Measurements from ENCODE around the gene COL5A1. TPM values are rescaled to one million over a fixed set of nuclear protein-coding genes. Genes with fewer than 3 reads are reported as not detected.

Gene COL5A1
- total RNA-seq, 1 experiment from 2014 or later = 10.6 TPM

DNA sequence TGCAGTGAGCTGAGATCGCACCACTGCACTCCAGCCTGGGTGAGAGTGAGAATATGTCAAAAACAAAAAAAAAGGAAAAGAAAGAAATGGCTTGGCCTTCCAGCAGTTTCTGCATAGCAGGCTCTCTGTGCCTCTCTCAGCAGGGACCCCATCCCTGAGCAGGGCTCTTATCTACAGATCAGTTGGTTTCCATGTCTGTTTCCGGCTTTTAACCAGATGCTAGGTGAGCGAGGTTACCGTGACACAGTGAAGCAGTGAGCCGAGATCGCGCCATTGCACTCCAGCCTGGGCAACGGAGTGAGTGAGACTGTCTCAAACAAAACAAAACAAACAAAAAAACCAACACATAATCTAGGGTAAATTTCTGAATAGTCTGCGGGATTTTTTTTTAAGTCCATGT, 51.4 kb downstream of the COL5A1 start:
- Histone ChIP-seq H3K4me3 (ENCODE audit: low read length) (no peak overlapping the region), H4K20me1 (ENCODE audit: low read length) (no peaks in the 10 kb centered on the region), H3K27me3 (ENCODE audit: low read length) (no peaks in the 10 kb centered on the region), H3K9me2 (replicated peaks; ENCODE audit: low read length) (no peaks in the 10 kb centered on the region), H3K36me3 (ENCODE audit: low read depth, low read length) (no peaks in the 10 kb centered on the region), H3K4me1 (ENCODE audit: insufficient read depth, low read length) (no peaks in the 10 kb centered on the region), H3K27ac (ENCODE audit: low read length) (no peak overlapping the region), H3K79me2 (ENCODE audit: low read length) (no peaks in the 10 kb centered on the region), H3K9ac (ENCODE audit: low read length) (no peak overlapping the region), H3K9me3 (ENCODE audit: low read length) (no peaks in the 10 kb centered on the region), H3F3A (ENCODE audit: low read length, unreplicated experiment) (no peaks in the 10 kb centered on the region), H2AFZ (ENCODE audit: low read length) (no peak overlapping the region), H3K4me2 (ENCODE audit: low read length) (no peak overlapping the region)
- BruUV-seq (replicated peaks) = no TSS peak
- DNase-seq (no peak), ATAC-seq (no peak)
- TF ChIP-seq EZH2 (IDR thresholded peaks at IDR 0.05; ENCODE audit: low read length, unreplicated experiment) (no peak), EZH2phosphoT487 (IDR thresholded peaks at IDR 0.05; ENCODE audit: borderline replicate concordance, low read length) (no peak)
- TF ChIP-seq, protein P1, sequence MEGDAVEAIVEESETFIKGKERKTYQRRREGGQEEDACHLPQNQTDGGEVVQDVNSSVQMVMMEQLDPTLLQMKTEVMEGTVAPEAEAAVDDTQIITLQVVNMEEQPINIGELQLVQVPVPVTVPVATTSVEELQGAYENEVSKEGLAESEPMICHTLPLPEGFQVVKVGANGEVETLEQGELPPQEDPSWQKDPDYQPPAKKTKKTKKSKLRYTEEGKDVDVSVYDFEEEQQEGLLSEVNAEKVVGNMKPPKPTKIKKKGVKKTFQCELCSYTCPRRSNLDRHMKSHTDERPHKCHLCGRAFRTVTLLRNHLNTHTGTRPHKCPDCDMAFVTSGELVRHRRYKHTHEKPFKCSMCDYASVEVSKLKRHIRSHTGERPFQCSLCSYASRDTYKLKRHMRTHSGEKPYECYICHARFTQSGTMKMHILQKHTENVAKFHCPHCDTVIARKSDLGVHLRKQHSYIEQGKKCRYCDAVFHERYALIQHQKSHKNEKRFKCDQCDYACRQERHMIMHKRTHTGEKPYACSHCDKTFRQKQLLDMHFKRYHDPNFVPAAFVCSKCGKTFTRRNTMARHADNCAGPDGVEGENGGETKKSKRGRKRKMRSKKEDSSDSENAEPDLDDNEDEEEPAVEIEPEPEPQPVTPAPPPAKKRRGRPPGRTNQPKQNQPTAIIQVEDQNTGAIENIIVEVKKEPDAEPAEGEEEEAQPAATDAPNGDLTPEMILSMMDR (conservative IDR thresholded peaks at IDR 0.05; ENCODE audit: low read depth, low read length) = no peak
- intact Hi-C loops (cut with micrococcal nuclease) = no loop called here
- POLR2A ChIA-PET (ENCODE audit: unreplicated experiment) = no interaction called here
- CTCF ChIA-PET = no interaction called here

DNA sequence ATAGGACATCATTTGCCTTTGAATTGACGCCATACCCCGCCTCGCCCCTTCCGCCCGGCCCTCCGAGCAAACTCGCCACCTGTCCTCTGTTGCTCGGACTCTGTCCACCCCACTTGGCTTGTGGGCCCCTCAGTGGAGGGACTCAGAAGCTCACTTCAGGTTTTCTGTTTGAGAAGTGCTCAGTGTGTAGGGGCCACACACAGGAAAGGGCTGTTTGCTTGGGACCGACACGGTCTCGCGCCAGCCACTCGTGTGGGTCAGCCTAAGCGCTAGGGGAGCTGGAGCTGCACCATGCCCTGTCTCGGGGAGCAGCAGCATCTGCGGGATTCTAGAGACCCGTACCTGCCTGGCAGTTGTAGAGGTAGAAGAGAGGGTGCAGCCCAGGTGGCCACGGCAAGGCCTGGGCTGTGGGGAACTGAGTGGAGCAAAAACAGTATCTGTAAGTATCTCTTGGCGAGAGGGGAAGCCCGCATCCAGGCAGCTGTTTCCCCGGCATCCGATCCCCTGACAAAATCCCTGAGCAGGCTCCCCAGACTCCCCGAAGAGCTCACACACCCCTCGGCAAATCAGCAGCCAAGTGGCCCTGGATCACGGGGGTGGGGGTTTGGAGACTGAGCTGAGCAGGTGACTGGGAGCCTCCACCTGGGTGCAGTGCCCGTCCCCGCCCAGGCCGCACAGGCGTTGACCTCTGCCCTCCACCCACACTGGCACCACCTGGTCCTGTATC, 52.2 kb downstream of the COL5A1 start:
- no TSS peak for BruUV-seq (replicated peaks)
- Histone ChIP-seq H3K4me3 (ENCODE audit: low read length) (no peak overlapping the region), H3K4me1 (ENCODE audit: insufficient read depth, low read length) (no peaks in the 10 kb centered on the region), H3K27ac (ENCODE audit: low read length) (no peak overlapping the region), H3K9ac (ENCODE audit: low read length) (no peak overlapping the region), H3F3A (ENCODE audit: low read length, unreplicated experiment) (no peaks in the 10 kb centered on the region), H3K36me3 (ENCODE audit: low read depth, low read length) (no peaks in the 10 kb centered on the region; the same call in 1 of the 2 replicates), H3K79me2 (ENCODE audit: low read length) (no peaks in the 10 kb centered on the region), H3K27me3 (ENCODE audit: low read length) (no peaks in the 10 kb centered on the region), H3K9me2 (replicated peaks; ENCODE audit: low read length) (no peaks in the 10 kb centered on the region), H3K9me3 (ENCODE audit: low read length) (no peaks in the 10 kb centered on the region), H3K4me2 (ENCODE audit: low read length) (no peak overlapping the region), H4K20me1 (ENCODE audit: low read length) (no peaks in the 10 kb centered on the region), H2AFZ (ENCODE audit: low read length) (no peak overlapping the region)
- no peak for DNase-seq
- TF ChIP-seq EZH2 (IDR thresholded peaks at IDR 0.05; ENCODE audit: low read length, unreplicated experiment) (no peak), EZH2phosphoT487 (IDR thresholded peaks at IDR 0.05; ENCODE audit: borderline replicate concordance, low read length) (no peak)
- TF ChIP-seq, protein P1 (conservative IDR thresholded peaks at IDR 0.05; ENCODE audit: low read depth, low read length) = no peak
- no peak for ATAC-seq
- intact Hi-C loops (cut with micrococcal nuclease) = no loop called here
- ChIA-PET CTCF (no interaction called here), POLR2A (ENCODE audit: unreplicated experiment) (no interaction called here)

DNA sequence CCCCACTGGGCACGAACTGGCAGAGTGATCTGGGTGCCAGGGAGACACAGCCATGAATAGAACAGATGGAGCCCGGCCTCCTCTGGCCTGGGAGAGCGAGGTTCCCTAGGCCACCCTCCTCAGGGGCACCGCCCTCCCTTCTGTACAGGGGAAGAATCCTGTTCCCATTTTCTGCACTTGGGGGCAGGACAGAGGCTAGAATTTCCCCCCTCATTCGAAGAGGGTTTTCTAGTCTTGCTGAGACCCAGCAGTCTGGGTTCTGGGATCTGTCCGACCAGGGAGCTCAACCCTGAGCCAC, 52.7 kb downstream of the COL5A1 start:
- H2AFZ ChIP-seq (ENCODE audit: low read length) = no peak overlapping the region
- no peaks in the 10 kb centered on the region for H3K4me1 ChIP-seq (ENCODE audit: insufficient read depth, low read length)
- H3K9me2 ChIP-seq (replicated peaks; ENCODE audit: low read length) = no peaks in the 10 kb centered on the region
- no peaks in the 10 kb centered on the region for H3K9me3 ChIP-seq (ENCODE audit: low read length)
- H3K27me3 ChIP-seq (ENCODE audit: low read length) = no peaks in the 10 kb centered on the region
- H3K9ac ChIP-seq (ENCODE audit: low read length) = no peak overlapping the region
- no peaks in the 10 kb centered on the region for H3K79me2 ChIP-seq (ENCODE audit: low read length)
- intact Hi-C loops (cut with micrococcal nuclease) = no loop called here
- H3K36me3 ChIP-seq (ENCODE audit: low read depth, low read length) = no peaks in the 10 kb centered on the region; the same call in 1 of the 2 replicates
- BruUV-seq (replicated peaks) = no TSS peak
- ChIA-PET CTCF (no interaction called here), POLR2A (ENCODE audit: unreplicated experiment) (no interaction called here)
- DNase-seq = no peak
- H4K20me1 ChIP-seq (ENCODE audit: low read length) = no peaks in the 10 kb centered on the region
- no peak for TF ChIP-seq EZH2 (IDR thresholded peaks at IDR 0.05; ENCODE audit: low read length, unreplicated experiment)
- no peak for TF ChIP-seq EZH2phosphoT487 (IDR thresholded peaks at IDR 0.05; ENCODE audit: borderline replicate concordance, low read length)
- TF ChIP-seq, protein P1 (conservative IDR thresholded peaks at IDR 0.05; ENCODE audit: low read depth, low read length) = no peak
- H3F3A ChIP-seq (ENCODE audit: low read length, unreplicated experiment) = no peaks in the 10 kb centered on the region
- H3K4me2 ChIP-seq (ENCODE audit: low read length) = no peak overlapping the region
- no peak for ATAC-seq
- H3K4me3 ChIP-seq (ENCODE audit: low read length) = no peak overlapping the region
- no peak overlapping the region for H3K27ac ChIP-seq (ENCODE audit: low read length)
